ENCODE data around the gene SLC25A13. TPM values are rescaled to one million over a fixed set of nuclear protein-coding genes. Genes with fewer than 3 reads are reported as not detected.
A peak's percentile ranks its signal among the peaks of the same experiment; 100 is the strongest.

Gene SLC25A13
- total and polyA plus RNA-seq, 9 of the 15 experiments (the other 6 are each of a cell fraction or from before 2014, with no cell fraction given) = 21.4 to 80.2 (median 58.7) TPM

- H3K9me3 ChIP-seq (replicated peaks; ENCODE audit: control insufficient read depth, insufficient read depth, low read depth, low read length) = no peaks in the 10 kb centered on the region
- no TSS peak for BruUV-seq (replicated peaks)
- no peaks in the 10 kb centered on the region for H3K36me3 ChIP-seq (ENCODE audit: control insufficient read depth, insufficient read depth, low read length)
- H3K9ac ChIP-seq (ENCODE audit: insufficient read depth in 1 of 2, low read depth in 2 of 2, low read length in 2 of 2) = peak overlapping the region in 1 of 2 experiments; percentile 11; a peak in 1 of 4 replicates
- POLR2A ChIA-PET = interaction anchor here (0.7 kb wide), 1 partner anchor 29 kb away, joined by 3 read pairs; no protein-coding TSS in a partner anchor
- H3K4me2 ChIP-seq (ENCODE audit: insufficient read depth, low read length) = peak overlapping the region; percentile 60
- no peak overlapping the region for H2AFZ ChIP-seq (ENCODE audit: low read depth, low read length)
- peaks cover 0 to 17% of the 10 kb centered on the region in 2 experiments; a peak in 2 of 5 replicates for H3K4me1 ChIP-seq (replicated peaks in 1 of 2; ENCODE audit: control insufficient read depth in 2 of 2, insufficient read depth in 2 of 2, low read length in 2 of 2)
- CTCF ChIA-PET (ENCODE audit: low intra/inter-chr PET ratio) = no interaction called here
- no peaks in the 10 kb centered on the region for H3K27me3 ChIP-seq (ENCODE audit: control insufficient read depth in 2 of 2, insufficient read depth in 2 of 2, low read length in 2 of 2)
- DNase-seq (ENCODE audit: extremely low read depth in 1 of 4, low spot score in 3 of 4) (peak; percentile 51 to 83 (median 68)), ATAC-seq (peak; percentile 91), FAIRE-seq (peak; percentile 86)
- H3K9me1 ChIP-seq (ENCODE audit: control insufficient read depth, insufficient read depth, low read length) = no peaks in the 10 kb centered on the region
- H3K79me2 ChIP-seq (ENCODE audit: control insufficient read depth, insufficient read depth, low read length) = no peaks in the 10 kb centered on the region
- intact Hi-C loops (cut with micrococcal nuclease) = no loop called here
- H3K27ac ChIP-seq (ENCODE audit: extremely low read depth, low read depth, low read length) = peak overlapping the region; percentile 7; the same call in 1 of the 3 replicates
- H4K20me1 ChIP-seq (replicated peaks; ENCODE audit: control insufficient read depth, insufficient read depth, low read length) = no peaks in the 10 kb centered on the region
- in situ Hi-C loops (cut with MboI) = no loop called here
- WGBS (ENCODE audit: insufficient coverage, low coverage, missing lambda C conversion rate) = 7% methylated on average over 1 of the region's 1 CpG
- H3K4me3 ChIP-seq = no peak overlapping the region
- TF ChIP-seq SMAD2 (IDR thresholded peaks at IDR 0.05; ENCODE audit: low read depth, low read length) (no peak), SMC3 (conservative IDR thresholded peaks at IDR 0.05; ENCODE audit: insufficient read depth, low read depth, low read length) (no peak), HES1 (IDR thresholded peaks at IDR 0.05; ENCODE audit: low read depth) (no peak), ZNF384 (IDR thresholded peaks at IDR 0.05; ENCODE audit: low read depth, low read length) (no peak), FOXP1 (CRISPR knock-in tag; IDR thresholded peaks at IDR 0.05) (no peak), HDAC6 (IDR thresholded peaks at IDR 0.05; ENCODE audit: low read depth, low read length) (no peak), PHF20 (IDR thresholded peaks at IDR 0.05; ENCODE audit: partially characterized antibody) (no peak), ZNF436 (CRISPR knock-in tag; IDR thresholded peaks at IDR 0.05) (no peak), SIN3A (IDR thresholded peaks at IDR 0.05; ENCODE audit: borderline replicate concordance in 2 of 2, control insufficient read depth in 1 of 2, low read depth in 2 of 2, low read length in 2 of 2) (no peak), SRSF7 (optimal IDR thresholded peaks at IDR 0.05; ENCODE audit: low read depth, low read length) (no peak), CCNT2 (IDR thresholded peaks at IDR 0.05; ENCODE audit: borderline replicate concordance, extremely low read depth, insufficient read length, low read depth, low read length) (no peak), FOXK2 (conservative IDR thresholded peaks at IDR 0.05 in 1 of 2, IDR thresholded peaks at IDR 0.05 in 1 of 2; ENCODE audit: low read depth in 2 of 2) (no peak)
- TF ChIP-seq, protein P1, sequence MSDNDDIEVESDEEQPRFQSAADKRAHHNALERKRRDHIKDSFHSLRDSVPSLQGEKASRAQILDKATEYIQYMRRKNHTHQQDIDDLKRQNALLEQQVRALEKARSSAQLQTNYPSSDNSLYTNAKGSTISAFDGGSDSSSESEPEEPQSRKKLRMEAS (CRISPR knock-in tag; IDR thresholded peaks at IDR 0.05) = no peak
- TF ChIP-seq, protein P2, sequence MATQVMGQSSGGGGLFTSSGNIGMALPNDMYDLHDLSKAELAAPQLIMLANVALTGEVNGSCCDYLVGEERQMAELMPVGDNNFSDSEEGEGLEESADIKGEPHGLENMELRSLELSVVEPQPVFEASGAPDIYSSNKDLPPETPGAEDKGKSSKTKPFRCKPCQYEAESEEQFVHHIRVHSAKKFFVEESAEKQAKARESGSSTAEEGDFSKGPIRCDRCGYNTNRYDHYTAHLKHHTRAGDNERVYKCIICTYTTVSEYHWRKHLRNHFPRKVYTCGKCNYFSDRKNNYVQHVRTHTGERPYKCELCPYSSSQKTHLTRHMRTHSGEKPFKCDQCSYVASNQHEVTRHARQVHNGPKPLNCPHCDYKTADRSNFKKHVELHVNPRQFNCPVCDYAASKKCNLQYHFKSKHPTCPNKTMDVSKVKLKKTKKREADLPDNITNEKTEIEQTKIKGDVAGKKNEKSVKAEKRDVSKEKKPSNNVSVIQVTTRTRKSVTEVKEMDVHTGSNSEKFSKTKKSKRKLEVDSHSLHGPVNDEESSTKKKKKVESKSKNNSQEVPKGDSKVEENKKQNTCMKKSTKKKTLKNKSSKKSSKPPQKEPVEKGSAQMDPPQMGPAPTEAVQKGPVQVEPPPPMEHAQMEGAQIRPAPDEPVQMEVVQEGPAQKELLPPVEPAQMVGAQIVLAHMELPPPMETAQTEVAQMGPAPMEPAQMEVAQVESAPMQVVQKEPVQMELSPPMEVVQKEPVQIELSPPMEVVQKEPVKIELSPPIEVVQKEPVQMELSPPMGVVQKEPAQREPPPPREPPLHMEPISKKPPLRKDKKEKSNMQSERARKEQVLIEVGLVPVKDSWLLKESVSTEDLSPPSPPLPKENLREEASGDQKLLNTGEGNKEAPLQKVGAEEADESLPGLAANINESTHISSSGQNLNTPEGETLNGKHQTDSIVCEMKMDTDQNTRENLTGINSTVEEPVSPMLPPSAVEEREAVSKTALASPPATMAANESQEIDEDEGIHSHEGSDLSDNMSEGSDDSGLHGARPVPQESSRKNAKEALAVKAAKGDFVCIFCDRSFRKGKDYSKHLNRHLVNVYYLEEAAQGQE (IDR thresholded peaks at IDR 0.05; ENCODE audit: borderline replicate concordance) = no peak
- TF ChIP-seq, protein P2 (CRISPR knock-in tag; IDR thresholded peaks at IDR 0.05; ENCODE audit: low read depth) = no peak
Observed at GRCh38 chr7:96199421-96199820, 122.5 kb downstream of the SLC25A13 start.

Data from K562 (cell line).